HG03095 (cell line): ENCODE results near the gene USPL1.

Experiments used
- ATAC-seq: cut with Tn5 transposase; IDR thresholded peaks from one replicate; pipeline ENCODE4 v1.9.1; 2021; ENCODE audit warnings: moderate library complexity; ENCODE audit not compliant: unreplicated experiment

USPL1 gene

DNA sequence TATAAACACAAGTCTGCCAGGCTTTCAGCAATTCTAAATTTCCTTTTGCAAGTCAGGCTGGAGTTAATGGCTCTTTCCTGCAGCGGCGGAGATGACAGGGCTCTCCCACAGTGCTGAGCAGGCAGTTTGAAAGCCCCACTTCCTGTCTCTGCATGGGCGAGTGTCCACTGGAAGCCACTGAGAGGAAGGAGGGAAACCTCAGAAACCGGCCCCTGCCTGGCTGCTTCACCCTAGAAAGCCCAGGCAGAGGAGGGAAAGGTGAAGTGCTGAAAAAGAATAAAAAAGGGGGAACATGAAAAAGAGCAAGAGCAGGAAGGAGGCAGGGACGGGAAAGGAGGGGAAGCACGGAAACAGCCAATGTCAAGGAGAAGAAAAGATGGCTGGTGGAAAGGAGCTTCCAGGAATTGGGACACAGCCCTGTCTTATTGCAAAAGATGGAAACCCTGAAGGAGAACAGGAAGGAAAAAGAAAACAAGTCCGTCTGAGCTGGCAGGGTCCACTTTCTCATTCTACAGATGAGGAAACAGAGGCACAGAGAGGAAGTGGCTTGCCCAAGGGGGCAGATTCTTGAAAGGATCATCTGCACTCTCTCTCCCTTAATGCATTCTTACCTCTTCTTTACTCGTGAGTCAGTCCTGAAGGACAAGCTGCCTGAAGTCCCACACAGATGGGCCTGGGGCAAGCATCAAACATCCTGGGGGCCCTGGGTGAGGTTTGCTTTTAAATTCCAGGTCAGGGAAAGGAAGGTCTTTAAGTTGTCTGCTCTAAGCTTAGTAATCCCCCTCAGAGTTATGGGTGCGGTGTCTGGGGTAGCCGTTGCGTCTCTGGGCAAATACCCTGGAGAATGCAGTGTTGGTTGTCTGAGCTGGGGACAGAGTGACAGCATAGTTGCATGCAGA lies 78.8 kb downstream of the USPL1 start:
- ATAC-seq, result no peak

DNA sequence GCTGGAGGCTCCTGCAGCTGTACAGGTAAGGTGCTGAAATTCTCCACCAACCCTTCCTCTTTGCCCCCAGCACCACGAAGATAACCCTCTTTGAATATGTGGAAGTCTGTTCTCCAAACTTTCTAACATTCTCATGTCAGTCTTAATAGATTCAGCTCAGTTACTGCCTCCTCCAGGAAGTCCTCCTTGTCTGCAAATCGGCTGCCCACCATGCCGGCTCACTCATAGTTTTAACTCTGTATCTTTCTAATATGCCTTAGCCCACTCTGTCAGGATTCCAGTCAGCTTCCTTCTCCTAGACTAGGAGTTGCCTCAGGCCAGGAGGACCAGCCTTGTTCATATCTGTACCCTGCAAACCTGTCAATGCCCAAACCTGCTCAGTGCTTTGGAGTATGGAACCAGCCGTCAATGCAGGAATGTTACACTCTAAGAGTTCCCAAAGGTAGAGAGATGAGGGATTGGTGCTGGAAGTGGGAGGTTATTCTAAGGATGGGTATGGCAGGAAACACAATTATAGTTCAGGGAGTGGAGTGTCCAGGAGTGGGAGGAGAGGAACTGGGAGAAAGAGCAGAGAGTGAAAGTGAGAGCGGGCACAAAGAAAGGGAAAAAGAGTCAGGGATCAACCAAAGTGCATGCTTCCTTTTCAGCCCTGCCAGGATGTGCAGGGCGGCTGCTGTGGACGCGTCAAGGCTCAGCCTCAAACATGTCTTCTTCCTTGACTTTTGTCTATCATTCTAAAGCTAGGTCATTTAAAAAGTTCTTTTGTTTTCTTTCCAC lies 79.6 kb downstream of the USPL1 start:
- no peak for ATAC-seq

GRCh38 chr13:30697996-30698401 lies 80.3 kb downstream of the USPL1 start:
- no peak for ATAC-seq

GRCh38 chr13:30698488-30699005 lies 80.8 kb downstream of the USPL1 start:
- ATAC-seq, result no peak

GRCh38 chr13:30700364-30700763 lies 82.6 kb downstream of the USPL1 start:
- ATAC-seq, result no peak

GRCh38 chr13:30702006-30702405 lies 84.3 kb downstream of the USPL1 start:
- ATAC-seq, result no peak

- ATAC-seq, result no peak
These were observed 86.9 kb downstream of the USPL1 start for GRCh38 chr13:30704596-30704995.

DNA sequence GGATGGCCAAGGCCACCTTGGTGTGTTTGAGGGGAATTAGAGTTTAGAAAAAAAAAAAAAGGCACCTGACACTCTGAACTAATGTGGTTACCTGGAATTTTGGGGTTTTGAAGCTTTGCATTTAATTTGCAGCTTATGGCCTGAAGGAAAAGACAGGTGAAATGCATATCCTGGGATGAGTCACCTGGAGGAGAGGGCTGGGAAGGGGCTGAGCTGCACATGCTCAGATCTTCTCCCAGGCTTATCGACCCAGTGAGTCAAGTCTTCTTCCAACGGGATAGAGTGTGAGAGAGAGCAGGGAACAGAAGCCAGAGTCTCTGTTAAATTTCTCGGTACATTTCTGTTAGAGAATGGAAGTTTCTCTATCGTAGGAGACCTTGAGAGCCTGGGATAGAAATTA lies 88.0 kb downstream of the USPL1 start:
- ATAC-seq, result no peak

DNA sequence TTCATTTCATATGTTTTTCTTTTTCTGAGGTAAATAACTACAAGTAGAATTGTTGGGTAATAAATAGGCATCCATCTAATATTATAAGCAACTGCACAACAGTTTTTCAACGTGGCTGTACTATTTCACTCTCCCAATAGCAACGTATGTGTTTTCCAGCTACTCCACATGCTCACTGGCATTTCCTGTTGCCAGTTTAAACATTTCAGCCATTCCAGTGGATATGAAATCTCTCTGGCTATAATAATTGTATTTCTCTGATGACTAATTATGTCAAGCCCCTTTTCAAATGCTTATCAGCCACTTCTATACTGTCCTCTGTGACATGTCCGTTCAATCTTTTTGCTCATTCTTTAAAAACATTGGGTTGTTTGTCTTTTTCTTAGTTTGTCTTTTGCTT lies 90.8 kb downstream of the USPL1 start:
- no peak for ATAC-seq
